ENCODE measurements around the gene KANSL1.

GRCh38 chr17:46110219-46110618 lies 83.0 kb downstream of the KANSL1 start:
- no peak for TF ChIP-seq ISL1 (CRISPR knock-in tag; IDR thresholded peaks at IDR 0.05)
- no peak for TF ChIP-seq ARNTL (CRISPR knock-in tag; IDR thresholded peaks at IDR 0.05; ENCODE audit: borderline replicate concordance, low read depth)
- TF ChIP-seq PATZ1 (CRISPR knock-in tag; IDR thresholded peaks at IDR 0.05; ENCODE audit: borderline replicate concordance) = no peak
- TF ChIP-seq ZNF565 (CRISPR knock-in tag; conservative IDR thresholded peaks at IDR 0.05; ENCODE audit: low read depth) = no peak
